ENCODE measurements around the gene PREX1. TPM values are rescaled to one million over a fixed set of nuclear protein-coding genes. Genes with fewer than 3 reads are reported as not detected.

The PREX1 gene
- total and polyA plus RNA-seq, 9 donors: 16.7 to 32.5 (median 22.5) TPM

GRCh38 chr20:48805286-48805685, 22.5 kb downstream of the PREX1 start:
- 61% methylated on average over 3 of the region's 8 CpGs for WGBS (ENCODE audit: insufficient coverage)
- peaks cover 12% of the 10 kb centered on the region for H3K4me1 ChIP-seq (ENCODE audit: control insufficient read depth, insufficient read depth, low read length)

DNA sequence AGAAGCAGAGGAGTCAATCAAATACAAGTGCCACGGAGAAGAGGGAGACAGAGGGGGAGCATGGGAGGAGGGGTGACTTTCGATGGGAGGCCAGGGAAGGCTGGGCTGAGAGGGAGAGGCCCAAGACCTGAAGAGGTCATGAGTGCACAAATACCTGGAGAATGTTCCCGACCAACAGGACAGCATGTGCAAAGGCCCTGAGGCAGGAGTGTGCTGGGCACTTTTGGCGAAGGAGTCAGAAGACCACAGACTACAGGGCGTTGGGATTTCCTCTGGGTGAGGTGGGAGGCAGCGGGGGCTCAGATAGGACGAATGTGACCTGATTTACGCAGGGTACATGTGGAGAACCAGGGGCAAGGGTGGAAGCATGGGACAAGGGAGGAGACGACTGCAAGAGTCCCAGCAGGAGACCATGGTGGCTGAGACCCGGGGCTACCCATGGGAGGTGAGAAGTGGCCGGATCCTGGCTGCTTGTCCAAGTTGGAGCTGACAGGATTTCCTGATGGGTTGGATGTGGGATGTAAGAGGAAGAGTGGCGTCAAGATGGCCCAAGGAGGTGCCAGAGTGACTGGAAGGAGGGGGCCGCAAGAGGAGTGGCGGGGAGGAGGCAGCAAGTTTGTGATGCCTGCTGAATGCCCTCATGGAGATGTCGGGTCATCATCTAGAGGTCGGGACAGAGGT, 23.4 kb downstream of the PREX1 start:
- Histone ChIP-seq H3K36me3 (ENCODE audit: control insufficient read depth, insufficient read depth, low read length) (no peaks in the 10 kb centered on the region), H3K27me3 (ENCODE audit: control insufficient read depth, insufficient read depth, low read length) (no peaks in the 10 kb centered on the region), H3K4me1 (ENCODE audit: control insufficient read depth, insufficient read depth, low read length) (peaks cover 16% of the 10 kb centered on the region), H3K4me3 (ENCODE audit: low read length) (no peak overlapping the region), H3K27ac (ENCODE audit: low read length) (no peak overlapping the region), H3K9me3 (replicated peaks; ENCODE audit: control insufficient read depth, low read depth, low read length) (peaks cover 17% of the 10 kb centered on the region)
- 89% methylated on average over 16 of the region's 16 CpGs for WGBS (ENCODE audit: insufficient coverage)
- no peak for DNase-seq

More at GRCh38 chr20:48805286-48805685, 22.5 kb downstream of the PREX1 start:
- H3K9me3 ChIP-seq (replicated peaks; ENCODE audit: control insufficient read depth, low read depth, low read length): peaks cover 17% of the 10 kb centered on the region
- no peak overlapping the region for H3K27ac ChIP-seq (ENCODE audit: low read length)
- no peaks in the 10 kb centered on the region for H3K27me3 ChIP-seq (ENCODE audit: control insufficient read depth, insufficient read depth, low read length)
- DNase-seq: no peak
- no peak overlapping the region for H3K4me3 ChIP-seq (ENCODE audit: low read length)
- no peaks in the 10 kb centered on the region for H3K36me3 ChIP-seq (ENCODE audit: control insufficient read depth, insufficient read depth, low read length)

DNA sequence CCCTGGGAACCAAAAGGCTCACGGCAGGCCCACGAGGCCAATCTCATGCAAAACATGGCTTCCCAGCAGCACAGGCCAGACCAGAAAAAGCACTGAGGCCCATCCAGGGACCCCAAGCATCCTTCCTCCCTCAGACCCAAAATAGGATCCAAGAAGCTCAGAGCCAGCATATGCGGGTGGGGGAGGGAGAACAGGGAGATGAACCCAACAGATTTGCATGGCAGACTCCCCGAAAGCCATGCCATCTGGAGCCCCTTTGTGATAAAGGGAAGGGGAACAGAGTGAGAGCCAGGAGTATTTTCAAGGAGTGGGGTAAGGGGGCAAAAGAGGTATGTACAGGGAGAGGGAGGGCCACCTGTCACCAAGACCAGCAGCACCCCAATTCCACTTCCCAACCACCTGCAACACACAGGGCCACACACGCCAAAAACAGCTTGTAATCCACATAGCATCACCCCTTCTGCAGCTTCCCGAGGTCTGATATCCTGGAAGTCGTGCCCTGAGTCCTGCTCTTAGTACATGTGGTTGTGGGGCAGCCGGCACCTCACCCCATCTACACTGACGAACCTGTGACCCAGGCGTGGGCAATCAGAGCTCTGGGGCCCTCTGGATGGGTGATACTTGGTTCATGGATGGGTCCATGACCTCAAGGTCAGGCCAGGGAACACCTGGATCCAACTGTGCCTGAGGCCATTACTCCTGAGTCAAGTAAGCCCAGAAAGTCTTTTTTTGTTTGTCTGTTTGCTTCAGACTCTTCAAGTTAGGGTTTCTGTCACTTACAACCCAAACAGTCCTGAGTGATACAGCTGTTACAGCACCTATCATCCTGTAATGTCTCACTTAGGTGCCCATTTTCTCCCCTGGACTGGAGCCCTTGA, 24.4 kb downstream of the PREX1 start:
- H3K36me3 ChIP-seq (ENCODE audit: control insufficient read depth, insufficient read depth, low read length): no peaks in the 10 kb centered on the region
- DNase-seq: no peak
- H3K4me3 ChIP-seq (ENCODE audit: low read length): no peak overlapping the region
- 50% methylated on average over 2 of the region's 10 CpGs for WGBS (ENCODE audit: insufficient coverage)
- H3K4me1 ChIP-seq (ENCODE audit: control insufficient read depth, insufficient read depth, low read length): peaks cover 21% of the 10 kb centered on the region
- no peak overlapping the region for H3K27ac ChIP-seq (ENCODE audit: low read length)
- H3K9me3 ChIP-seq (replicated peaks; ENCODE audit: control insufficient read depth, low read depth, low read length): peaks cover 13% of the 10 kb centered on the region
- H3K27me3 ChIP-seq (ENCODE audit: control insufficient read depth, insufficient read depth, low read length): no peaks in the 10 kb centered on the region

DNA sequence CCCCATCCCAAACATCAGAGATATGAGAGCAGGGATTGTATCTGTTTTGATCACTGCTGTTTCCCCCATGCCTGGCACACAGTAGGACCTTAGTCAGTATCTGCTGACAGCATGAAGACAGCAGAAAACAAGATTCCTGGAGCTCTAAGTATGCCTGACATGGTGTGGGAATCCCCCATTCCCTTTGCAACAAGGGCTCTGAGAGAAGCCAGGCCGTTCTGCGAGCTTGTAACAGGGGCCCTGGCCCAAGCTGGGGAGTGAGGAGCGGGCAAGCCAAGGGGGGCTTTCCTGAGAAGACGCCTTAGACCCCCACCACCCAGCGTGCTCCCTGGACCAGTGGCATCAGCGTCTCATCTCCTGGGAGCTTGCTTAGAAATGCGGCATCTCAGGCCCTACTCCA, 25.2 kb downstream of the PREX1 start:
- Histone ChIP-seq H3K9me3 (replicated peaks; ENCODE audit: control insufficient read depth, low read depth, low read length) (peaks cover 12% of the 10 kb centered on the region), H3K36me3 (ENCODE audit: control insufficient read depth, insufficient read depth, low read length) (no peaks in the 10 kb centered on the region), H3K27me3 (ENCODE audit: control insufficient read depth, insufficient read depth, low read length) (no peaks in the 10 kb centered on the region), H3K27ac (ENCODE audit: low read length) (no peak overlapping the region), H3K4me3 (ENCODE audit: low read length) (no peak overlapping the region), H3K4me1 (ENCODE audit: control insufficient read depth, insufficient read depth, low read length) (peaks cover 29% of the 10 kb centered on the region)
- no peak for DNase-seq
- WGBS (ENCODE audit: insufficient coverage): 89% methylated on average over 3 of the region's 7 CpGs

DNA sequence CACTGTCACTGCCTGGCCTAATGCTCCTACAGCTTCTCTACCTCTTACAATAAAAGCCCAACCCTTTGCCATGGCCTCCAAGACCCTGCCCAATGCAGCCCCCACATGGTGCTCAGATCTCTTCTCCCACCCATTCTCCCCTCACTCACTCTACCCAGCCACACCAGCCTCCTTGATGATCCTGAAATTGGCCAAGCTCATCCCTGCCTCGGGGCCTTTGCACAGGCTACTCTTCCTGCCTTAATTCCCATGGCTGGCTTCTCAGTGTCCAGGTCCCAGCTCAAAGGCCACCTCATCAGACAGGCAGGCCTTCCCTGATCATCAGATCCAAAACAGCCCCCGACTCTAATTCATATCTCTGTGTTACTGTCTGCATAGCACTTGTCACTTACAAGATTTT, 25.6 kb downstream of the PREX1 start:
- Histone ChIP-seq H3K27me3 (ENCODE audit: control insufficient read depth, insufficient read depth, low read length) (no peaks in the 10 kb centered on the region), H3K9me3 (replicated peaks; ENCODE audit: control insufficient read depth, low read depth, low read length) (peaks cover 8% of the 10 kb centered on the region), H3K4me1 (ENCODE audit: control insufficient read depth, insufficient read depth, low read length) (peaks cover 33% of the 10 kb centered on the region), H3K27ac (ENCODE audit: low read length) (no peak overlapping the region), H3K36me3 (ENCODE audit: control insufficient read depth, insufficient read depth, low read length) (no peaks in the 10 kb centered on the region), H3K4me3 (ENCODE audit: low read length) (no peak overlapping the region)
- WGBS (ENCODE audit: insufficient coverage): 86% methylated on average over 1 of the region's 2 CpGs
- no peak for DNase-seq

DNA sequence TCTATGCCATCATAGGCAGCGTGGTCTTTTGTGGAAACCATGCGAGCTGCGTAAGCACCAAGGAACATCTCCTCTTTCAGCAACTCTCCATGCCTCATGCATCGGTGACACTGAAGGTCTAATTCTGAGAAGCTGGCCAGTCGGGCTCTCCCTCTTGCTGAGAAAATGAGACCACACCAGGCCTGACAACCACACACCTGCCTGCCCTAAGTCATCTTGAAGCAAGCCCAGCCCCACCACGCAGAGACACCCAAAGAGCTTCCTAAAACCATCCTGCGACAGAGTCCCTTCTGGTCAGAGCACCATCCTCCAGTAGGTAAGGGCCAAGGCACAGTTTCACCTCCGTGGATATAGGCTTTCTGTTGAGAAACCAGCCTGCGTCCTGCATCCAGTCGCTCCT, 26.6 kb downstream of the PREX1 start:
- no peaks in the 10 kb centered on the region for H3K9me3 ChIP-seq (replicated peaks; ENCODE audit: control insufficient read depth, low read depth, low read length)
- H3K27ac ChIP-seq (ENCODE audit: low read length): no peak overlapping the region
- H3K27me3 ChIP-seq (ENCODE audit: control insufficient read depth, insufficient read depth, low read length): no peaks in the 10 kb centered on the region
- no peaks in the 10 kb centered on the region for H3K36me3 ChIP-seq (ENCODE audit: control insufficient read depth, insufficient read depth, low read length)
- WGBS (ENCODE audit: insufficient coverage): 89% methylated on average over 9 of the region's 10 CpGs
- DNase-seq: no peak
- peaks cover 37% of the 10 kb centered on the region for H3K4me1 ChIP-seq (ENCODE audit: control insufficient read depth, insufficient read depth, low read length)
- H3K4me3 ChIP-seq (ENCODE audit: low read length): no peak overlapping the region

GRCh38 chr20:48800177-48800576, 27.6 kb downstream of the PREX1 start:
- no peaks in the 10 kb centered on the region for H3K9me3 ChIP-seq (replicated peaks; ENCODE audit: control insufficient read depth, low read depth, low read length)
- no peaks in the 10 kb centered on the region for H3K27me3 ChIP-seq (ENCODE audit: control insufficient read depth, insufficient read depth, low read length)
- no CpG with 5 or more reads among the region's 4 CpGs for WGBS (ENCODE audit: insufficient coverage)
- DNase-seq: no peak
- peaks cover 33% of the 10 kb centered on the region for H3K4me1 ChIP-seq (ENCODE audit: control insufficient read depth, insufficient read depth, low read length)
- H3K4me3 ChIP-seq (ENCODE audit: low read length): no peak overlapping the region
- H3K27ac ChIP-seq (ENCODE audit: low read length): no peak overlapping the region
- H3K36me3 ChIP-seq (ENCODE audit: control insufficient read depth, insufficient read depth, low read length): no peaks in the 10 kb centered on the region

GRCh38 chr20:48799328-48800105, 28.3 kb downstream of the PREX1 start:
- Histone ChIP-seq H3K27ac (ENCODE audit: low read length) (no peak overlapping the region), H3K36me3 (ENCODE audit: control insufficient read depth, insufficient read depth, low read length) (no peaks in the 10 kb centered on the region), H3K9me3 (replicated peaks; ENCODE audit: control insufficient read depth, low read depth, low read length) (no peaks in the 10 kb centered on the region), H3K27me3 (ENCODE audit: control insufficient read depth, insufficient read depth, low read length) (no peaks in the 10 kb centered on the region), H3K4me3 (ENCODE audit: low read length) (no peak overlapping the region), H3K4me1 (ENCODE audit: control insufficient read depth, insufficient read depth, low read length) (peaks cover 35% of the 10 kb centered on the region)
- no peak for DNase-seq
- WGBS (ENCODE audit: insufficient coverage): 40% methylated on average over 7 of the region's 12 CpGs

- no peak overlapping the region for H3K27ac ChIP-seq (ENCODE audit: low read length)
- no peaks in the 10 kb centered on the region for H3K9me3 ChIP-seq (replicated peaks; ENCODE audit: control insufficient read depth, low read depth, low read length)
- peaks cover 44% of the 10 kb centered on the region for H3K4me1 ChIP-seq (ENCODE audit: control insufficient read depth, insufficient read depth, low read length)
- H3K27me3 ChIP-seq (ENCODE audit: control insufficient read depth, insufficient read depth, low read length): no peaks in the 10 kb centered on the region
- H3K4me3 ChIP-seq (ENCODE audit: low read length): no peak overlapping the region
- DNase-seq: no peak
- WGBS (ENCODE audit: insufficient coverage): 67% methylated on average over 7 of the region's 11 CpGs
- H3K36me3 ChIP-seq (ENCODE audit: control insufficient read depth, insufficient read depth, low read length): no peaks in the 10 kb centered on the region
Observed at GRCh38 chr20:48797850-48798747, 29.7 kb downstream of the PREX1 start.
